Renal cortical epithelial cell (primary cell): Measurements from ENCODE around the gene UNC5A. TPM values are rescaled to one million over a fixed set of nuclear protein-coding genes. Genes with fewer than 3 reads are reported as not detected.

Experiments
- DNase-seq: peaks from one replicate; pipeline ENCODE4 v3.0.0-alpha.2; 2011; ENCODE audit warnings: low read depth
- total RNA-seq: library from RNA; depleted of rRNA; stranded (reverse); fragments of >200 nt; gene quantifications from 2 replicates; pipeline ENCODE4 v1.2.3, GENCODE V29; 2014

UNC5A gene
- total RNA-seq, 1 donor from 2014 or later, result 2.2 TPM

DNA sequence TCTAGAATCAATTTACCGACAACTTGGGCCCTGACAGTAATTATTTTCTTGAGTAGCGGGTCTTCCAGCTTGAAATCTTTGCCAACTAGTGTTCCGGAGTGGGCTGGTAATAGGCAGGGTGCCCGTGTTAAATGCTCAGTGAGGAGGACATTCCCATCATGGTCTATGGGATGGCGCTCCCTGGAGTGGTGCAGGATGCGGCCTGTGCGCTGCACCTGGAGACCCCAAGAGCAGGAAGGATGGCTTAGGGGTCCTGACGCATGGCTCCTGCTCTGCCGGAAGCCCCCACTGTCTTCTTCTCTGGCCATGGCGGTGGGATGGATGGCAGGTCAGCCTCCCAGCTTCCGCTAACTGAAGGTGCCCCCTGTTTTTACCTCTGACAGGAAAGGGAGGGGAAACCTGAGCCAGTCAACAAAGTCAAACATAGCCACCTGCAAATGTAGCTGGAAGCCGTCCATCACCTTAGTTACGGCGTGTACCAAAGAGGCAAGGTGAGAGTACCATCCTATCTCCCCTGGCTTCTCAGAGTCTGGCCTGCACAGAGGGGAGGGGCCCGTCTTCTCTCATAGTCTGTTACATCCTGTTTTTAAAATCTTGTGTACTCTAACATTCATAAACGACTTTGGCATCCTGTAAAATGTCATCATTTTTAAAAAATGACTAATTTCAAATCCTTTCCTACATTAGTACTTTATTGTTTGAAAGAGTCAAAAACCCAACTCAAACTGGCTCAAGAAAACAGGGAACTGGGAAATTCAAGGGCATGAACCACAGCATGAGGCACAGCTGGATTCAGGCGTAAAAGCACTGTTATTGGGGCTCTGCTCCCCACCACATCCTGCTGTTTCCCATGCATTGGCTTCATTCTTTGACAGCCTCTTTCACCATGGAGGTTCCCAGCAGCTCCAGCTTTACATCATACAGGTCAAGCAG lies 28.5 kb upstream of the UNC5A start:
- DNase-seq, result no peak

DNA sequence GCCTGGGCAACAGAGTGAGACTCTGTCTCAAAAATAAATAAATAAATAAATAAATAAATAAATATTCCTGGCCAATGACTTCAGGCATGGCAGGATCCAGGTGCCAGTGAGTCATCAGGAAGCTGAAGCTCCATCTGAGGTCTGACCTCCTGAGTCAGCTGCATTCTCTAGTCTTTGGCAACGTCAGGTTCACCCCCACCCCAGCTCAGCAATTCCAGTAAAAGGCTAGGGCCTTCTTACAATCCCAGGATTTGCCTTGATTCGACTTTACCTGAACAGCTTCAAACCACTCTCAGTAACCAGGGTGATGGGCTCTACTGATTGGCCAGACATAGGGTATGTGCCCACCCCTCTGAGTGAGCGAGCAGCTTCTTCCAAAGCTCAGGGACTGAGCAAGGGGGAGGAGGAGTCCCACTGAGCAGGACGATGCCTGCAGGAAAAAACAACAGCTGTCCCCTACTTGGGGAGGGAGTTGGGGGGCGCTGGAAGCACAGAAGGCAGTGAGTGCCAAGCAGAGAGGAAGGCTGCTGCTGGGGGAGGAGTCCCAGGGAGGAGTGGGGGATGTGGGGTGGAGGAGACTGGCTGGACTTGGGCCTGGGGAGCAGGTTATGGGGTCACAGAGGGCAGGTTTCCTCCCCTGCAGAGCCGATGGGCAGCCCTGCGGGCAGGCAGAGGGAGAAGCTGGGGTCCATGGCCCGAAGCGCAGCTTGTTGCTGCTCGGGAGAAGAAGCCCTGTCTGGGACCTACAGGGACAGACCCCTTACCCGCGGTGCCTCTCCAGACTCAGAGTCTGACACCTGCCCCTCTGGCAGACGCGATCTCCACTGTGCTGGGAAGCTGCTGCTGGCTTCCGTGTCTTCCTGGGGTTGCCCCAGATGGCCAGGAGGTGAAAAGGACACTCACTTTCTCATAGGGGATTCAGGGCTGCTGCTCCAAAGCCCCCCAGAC lies 25.9 kb upstream of the UNC5A start:
- DNase-seq, result peak; percentile 98

DNA sequence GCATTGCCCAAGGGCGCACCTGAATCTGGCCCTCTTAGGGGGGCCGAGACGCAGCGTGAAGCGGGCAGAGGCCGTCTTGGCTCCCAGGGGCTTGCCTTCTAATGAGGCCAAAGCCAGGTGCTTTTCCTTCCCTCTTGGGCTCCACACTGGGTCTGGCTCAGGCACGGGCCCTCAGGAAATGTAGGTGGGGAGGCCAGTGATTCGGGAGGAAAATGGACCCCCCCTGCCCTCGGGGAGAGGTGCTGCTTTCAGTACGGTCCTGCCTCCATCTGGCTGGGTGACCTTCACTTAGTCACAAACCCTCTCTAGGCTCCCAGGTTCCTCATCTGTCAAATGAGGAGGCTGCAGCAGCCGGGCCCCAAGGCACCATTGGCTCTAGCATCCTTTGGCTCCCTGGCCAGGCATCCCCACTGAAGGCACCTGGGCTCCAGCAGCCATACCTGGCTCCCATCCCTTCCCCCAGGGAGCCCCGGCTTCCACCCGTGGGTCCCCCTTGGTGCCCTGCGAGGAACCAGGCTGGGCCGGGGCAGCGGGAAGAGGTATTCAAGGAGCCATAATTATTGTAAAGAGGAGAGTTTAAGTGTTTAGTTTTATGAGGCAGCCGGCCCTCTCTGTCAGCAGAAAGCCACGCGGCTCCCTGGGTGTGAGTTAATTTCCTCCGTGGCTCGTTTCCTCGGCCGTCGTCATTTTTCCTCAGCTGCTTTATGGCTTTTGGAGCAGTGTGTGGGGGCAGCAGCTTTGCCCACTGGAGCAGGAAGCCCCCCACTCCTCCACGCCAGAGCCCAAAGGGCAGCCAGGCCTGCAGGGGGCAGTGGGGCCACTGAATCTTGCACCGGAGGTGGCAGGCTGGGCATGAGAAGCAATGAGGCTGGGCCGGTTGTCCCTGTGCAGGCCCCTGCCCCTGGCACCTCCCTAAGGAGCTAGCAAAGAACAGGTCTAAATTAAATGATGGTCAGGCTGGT lies 24.9 kb upstream of the UNC5A start:
- DNase-seq, result no peak

DNA sequence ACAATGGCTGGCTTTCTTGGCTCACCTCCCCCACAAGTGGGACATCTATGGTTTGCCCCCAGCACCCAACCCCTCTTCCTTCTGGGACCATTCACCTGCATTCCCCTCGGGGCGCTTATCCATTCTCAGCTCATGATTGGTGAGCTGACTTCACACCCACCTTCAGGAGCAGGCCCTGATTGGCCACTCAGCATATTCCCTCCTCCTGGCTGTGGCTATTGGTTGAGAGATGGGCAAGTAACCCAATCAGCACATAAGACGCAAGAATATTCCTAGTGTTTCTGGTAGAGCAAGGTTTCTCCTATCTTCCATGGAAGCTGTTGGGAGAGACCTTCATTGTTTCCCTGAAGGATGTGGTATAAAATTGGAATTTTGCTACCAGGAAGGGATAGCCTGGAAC lies 22.7 kb upstream of the UNC5A start:
- DNase-seq, result no peak

DNA sequence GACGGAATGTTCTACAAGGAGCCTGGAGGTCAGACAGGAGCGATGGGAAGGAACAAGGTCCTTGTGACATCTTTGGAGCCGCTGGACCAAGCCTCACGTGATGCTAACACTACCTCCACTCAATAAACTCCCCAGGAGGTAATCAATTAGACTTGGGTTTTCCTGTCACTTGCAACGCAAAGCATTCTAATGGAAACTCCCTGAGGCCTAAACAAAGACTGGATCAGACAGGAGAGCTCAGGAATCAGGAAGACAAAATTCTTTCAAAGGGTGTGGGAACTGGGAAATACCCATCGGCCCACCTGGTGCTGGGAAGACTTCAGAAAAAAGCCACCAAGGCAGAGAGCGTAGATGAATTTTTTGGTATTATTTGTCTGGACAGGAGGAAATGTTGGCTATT lies 22.3 kb upstream of the UNC5A start:
- DNase-seq, result peak; percentile 34

DNA sequence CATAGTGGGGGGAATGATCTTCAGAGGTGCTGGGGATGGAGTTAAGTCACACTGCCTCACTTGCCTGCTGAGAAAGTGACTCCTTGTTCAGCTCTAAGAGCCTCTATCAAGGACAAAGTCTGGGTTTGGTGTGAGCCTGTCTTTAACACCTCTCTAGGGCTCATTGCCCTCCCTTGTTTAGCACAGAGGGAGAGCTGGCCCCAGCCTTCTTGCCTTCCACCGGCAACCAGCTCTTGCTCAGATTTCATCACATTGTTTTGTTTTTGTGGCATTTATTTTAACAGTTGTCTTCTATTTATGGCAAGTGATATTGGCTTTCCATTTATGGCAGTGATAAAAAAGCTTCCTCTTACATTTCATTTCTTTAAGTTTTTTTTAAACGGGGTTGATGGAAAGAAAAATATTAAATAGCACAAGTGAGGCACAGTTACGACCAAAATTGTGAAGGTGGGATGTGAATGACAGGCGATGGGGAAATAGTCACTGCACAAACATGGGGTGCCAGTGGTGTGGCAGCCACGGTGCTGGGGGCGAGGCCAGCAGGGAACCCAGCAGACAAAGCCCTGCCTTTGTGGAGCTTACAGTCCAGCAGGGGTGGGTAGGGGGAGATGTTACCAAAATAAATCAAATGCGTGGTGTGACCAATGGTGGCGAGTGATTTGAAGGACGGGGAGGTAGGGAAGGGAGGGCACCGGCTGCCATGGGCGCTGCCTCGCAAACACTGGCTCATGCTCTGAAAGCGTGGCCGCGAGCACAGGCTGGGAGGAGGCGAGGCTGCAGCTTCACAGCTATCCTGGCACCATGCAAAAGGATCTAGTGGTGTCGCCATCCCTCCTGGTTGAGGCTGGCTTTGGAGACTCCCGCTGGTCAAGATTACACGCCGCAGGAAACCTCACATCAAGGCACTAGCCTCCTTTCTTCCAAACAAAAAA lies 21.2 kb upstream of the UNC5A start:
- DNase-seq, result no peak

DNA sequence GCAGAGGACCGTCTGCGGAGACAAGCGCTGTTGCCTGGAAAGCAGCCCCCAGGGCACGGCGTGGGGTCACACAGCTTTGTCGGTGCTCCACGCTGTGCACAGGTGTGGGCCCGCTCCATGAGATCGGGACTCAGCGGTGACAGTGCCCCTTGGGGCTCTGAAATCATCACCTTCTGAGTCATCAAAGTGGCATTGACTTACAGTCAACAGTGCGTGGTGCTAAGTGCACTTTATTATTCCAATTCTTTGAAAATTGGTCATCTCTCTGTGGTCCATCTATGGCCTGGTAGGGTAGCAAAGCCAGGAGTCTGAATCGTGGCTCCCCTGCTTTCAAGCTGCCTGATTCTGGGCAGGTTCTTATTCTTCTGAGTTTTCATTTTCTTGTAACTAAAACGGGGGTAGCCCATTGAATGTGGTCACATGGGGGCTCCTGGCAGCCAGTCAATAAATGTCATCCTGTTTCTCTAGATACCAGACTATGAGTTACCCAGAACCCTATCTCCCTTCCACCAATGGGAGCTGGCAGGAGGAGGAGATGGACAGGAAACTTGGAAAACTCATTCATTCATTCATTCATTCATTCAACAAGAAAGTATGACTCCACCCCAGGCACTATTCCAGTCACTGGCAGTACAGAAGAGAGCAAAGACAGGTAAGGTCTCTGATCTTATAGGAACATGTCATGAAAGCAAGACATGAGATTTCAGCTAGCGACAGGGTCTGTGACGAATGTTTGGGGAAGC lies 20.3 kb upstream of the UNC5A start:
- DNase-seq, result peak; percentile 32

DNA sequence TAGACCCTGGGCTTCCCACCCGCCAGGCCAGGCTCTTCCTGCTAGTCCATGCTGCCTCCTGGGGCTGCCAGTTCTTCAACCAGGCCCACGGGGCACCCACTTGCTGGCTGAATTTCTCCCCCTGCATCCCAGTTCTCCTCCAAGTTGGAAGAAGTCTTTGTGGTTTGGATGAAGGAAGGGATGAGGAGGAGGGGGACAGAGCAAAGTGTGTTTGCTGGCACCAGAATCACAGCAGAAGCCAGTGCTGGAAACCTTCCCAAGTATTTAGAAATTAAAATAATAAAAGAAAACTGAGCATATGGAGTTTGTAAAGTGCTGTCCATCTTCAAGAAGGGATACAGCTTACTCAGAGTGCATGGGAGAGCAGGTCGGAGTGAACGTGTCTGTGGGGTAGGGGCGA lies 19.4 kb upstream of the UNC5A start:
- no peak for DNase-seq

DNA sequence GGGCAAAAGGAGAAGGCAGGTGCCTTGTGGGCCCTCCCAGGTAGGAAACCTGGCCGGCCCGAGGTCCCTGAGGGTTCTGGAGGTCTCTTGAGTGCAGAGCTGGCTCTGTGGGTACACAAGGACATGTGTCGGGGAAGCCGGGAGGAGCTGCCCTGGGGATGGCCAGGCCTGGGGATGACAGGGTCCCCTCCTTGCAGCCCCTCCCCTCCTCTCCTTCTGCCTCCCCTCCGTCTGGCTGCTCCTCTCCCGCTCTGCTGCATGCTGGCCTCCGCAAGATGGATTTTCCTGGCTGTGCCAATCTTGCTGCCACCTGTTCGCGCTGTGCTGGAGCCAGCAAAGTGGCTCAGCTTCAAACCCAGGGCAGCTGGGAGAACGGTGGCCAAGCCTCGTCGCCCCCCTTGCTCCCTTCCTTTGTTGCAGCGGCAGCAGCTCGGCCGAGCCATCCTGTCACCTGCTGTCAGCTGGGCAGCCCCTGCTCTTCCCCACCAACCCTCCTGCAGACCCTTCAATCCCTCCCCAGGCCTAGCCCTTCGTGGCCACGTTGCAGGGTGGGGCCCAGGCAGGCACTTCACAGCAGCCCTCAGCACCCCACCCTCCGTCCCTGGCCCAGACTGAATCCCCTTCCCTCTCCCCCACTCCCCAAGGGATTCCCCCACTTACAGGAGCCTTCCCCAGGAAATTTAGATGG lies 17.6 kb upstream of the UNC5A start:
- DNase-seq, result no peak

DNA sequence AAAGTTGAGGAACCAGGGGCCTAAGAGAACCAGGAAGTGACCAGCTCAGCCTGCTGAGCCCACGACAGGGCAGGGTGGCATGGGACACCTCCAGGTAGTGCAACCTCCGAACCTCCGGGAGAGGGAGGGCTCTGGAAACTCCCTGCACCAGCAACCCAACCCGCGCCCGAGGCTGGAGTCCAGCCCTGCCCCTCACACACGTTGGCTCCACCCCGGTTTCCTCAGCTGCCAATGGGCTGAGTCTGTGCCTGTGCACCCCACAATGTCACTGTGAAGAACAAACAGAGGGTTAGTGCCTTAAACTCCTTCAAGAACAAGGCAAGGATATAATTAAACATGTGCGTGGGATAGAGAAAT lies 17.0 kb upstream of the UNC5A start:
- DNase-seq, result no peak

DNA sequence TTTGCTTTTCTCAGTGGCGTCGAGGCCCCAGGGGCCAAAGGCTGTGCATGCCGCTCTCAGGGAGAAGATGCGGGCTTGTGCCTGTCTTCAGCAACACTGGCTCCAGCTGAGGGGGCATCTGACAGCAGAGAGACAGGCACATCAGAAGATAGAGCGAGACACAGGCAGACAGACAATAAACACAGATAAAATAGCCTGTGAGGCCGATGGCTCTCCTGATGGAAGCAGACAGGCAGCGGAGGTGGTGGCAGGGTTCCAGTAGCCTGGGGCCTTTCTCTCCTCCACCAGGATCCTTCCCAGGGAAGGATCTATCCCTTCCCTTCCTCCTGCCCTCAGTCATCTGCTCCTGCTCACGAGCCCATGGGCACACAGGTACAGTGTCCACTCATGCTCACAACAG lies 16.6 kb upstream of the UNC5A start:
- no peak for DNase-seq

DNA sequence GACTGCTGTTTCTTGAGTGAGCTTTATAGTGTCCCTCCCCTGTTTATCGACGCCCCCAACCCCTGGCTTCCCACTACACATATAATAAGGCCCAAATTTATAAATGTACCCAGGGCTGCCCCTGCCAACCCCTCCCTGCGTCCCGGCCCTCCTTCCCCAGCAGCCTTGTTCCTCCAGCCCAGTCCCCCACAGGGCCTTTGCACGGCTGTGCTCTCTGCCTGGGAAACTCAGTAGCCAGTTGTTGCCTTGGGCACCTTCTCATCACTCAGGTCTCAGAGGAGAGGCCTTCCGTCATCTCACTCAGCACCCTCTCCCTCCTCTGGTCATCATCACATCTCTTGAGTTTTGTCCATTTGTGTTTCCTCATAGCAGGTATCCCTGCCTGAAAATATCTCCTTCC lies 15.8 kb upstream of the UNC5A start:
- no peak for DNase-seq

DNA sequence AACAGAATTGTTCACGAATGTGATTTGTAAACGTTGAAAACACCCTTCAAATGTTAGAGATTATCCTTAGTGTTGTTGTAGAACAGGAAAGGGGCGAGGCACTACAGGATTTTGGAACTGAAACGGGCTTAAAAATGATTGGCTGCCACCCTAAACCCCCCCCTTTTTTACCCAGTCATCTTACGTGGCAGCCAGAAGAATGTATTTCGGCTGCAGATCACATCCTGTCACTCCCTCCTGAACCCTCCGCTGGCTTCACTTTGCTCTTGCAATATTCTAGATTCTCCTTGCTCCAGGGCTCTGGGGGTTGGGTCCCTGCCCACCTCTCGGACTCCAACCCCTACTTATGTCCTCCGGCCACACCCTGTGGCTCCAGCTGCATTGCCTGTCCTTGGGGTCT lies 13.9 kb upstream of the UNC5A start:
- DNase-seq, result no peak

DNA sequence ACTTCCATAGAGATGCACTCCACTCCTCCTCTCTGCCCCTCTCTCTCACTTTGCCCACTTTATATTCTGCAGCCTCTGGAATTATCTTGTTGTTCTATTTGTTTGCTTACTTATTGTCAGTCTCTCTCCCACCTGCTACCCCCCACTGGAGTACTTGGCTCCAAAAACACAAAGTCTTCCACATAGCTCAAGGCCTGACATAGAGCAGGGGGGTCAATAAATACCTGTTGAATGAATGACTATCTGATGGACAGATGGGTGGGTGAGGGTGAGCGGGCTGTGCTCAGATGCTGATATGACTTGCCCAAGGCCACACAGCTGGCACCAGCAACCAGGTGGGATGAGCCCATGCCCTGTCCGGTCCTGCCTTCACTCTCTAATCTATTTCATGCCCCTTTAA lies 13.4 kb upstream of the UNC5A start:
- no peak for DNase-seq

DNA sequence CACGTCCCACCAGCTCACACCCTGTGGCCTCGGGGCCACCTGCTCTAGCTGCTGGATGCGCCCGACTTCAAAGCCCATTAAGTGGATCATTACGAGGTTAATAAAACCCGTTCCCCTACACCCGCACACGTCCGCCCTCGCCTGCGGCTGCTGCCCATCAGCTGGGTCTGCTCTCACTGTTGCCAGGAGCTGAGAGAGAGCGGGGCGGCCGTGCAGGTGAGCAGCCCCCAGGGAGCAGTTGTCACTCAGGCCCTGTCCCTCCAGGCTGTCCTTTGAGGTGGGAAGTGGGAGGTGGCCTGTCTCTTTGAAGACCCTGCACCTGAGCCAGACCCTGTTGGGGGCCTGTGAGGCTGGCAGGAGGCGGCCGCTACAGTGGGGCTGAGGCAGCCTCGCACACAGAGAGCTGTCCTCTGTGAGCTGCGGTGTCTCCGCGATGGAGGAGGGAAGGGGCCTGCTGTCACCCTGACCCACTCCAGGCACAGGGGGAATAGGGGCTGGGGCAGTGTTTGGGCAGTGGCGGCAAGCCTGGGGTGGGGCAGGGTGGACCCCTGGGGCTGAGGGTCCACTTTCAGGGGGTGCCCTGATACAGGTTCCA lies 12.8 kb upstream of the UNC5A start:
- no peak for DNase-seq

DNA sequence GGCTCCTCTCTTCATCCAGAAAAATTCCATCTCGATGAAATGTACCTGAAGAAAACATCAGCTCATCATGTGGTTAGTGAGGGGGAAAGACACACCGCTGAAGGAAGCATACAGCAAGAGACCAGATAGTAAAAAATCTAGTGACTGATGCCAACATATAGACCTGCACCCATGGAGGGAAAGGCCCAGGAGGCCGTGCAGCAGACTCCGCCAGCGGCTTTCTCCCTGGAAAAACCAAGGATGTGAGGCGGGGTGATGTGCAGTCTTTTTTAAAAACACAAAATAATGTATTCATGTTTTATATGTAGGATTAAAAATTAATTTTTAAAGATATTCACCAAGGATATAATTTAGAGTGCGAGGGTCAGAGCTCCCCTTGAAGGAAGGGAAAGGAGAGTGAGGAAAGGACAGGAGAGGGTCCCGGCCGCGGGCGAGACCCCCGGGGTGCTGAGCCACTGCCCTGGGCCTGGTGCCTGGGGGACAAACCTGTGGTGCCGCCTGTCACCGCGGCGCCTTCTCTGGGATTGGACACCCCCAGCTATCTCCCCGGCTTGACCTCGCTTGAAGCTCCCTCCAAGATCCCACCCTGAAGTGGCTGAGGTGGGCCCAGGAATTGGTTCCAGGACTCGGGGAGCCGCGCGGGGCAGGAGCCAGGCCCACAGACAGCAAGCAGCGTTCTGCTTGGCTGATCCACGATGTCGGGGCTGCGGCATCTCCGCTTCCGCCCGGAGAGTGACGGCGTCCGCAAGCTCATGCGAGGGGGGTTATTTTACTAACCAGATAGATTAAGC lies 12.1 kb upstream of the UNC5A start:
- DNase-seq, result no peak

DNA sequence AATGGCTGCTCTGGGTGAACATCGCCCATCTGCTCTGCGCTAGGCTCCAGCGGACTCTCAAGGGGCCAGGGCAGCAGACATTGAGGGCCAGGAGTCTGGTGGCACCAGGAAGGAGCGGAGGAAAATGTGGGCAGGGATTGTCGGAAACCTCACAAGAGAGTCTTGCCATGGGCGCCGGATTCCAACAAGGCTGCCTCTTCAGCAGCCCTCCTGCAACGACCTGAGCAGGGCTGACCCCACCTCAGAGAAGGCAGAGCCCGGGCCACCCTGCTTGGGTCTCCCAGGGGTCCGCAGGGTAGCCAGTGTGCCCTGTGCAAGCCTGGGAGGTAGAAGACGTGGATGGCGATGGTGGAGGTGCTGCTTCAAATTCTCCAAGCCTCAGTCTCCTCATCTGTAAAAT lies 11.4 kb upstream of the UNC5A start:
- no peak for DNase-seq

DNA sequence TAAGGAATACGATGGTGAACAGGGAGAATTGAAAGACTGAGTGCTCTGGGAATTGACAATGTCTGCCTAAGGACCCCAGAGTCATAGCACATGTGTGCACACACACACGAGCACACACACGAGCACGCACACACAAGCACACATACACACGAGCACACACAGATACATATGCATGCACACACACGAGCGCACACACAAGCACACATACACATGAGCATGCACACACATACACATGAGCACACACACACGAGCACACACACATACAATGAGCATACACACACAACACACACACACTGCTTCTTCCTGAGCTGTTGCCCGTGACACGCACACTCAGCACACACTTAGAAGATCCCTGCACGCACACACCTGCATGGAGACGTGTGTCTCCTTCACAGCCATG lies 10.9 kb upstream of the UNC5A start:
- no peak for DNase-seq
